ENCODE data around the gene COL26A1. TPM values are rescaled to one million over a fixed set of nuclear protein-coding genes. Genes with fewer than 3 reads are reported as not detected.

The COL26A1 gene
- total RNA-seq, 1 experiment from 2014 or later, result 42.6 TPM

- Histone ChIP-seq H2BK12ac (ENCODE audit: insufficient read length, low read depth, low read length) (no peak overlapping the region), H2BK15ac (ENCODE audit: low read depth, low read length) (no peak overlapping the region), H3K79me1 (ENCODE audit: insufficient read depth, low read depth, low read length, poor library complexity, severe bottlenecking) (no peaks in the 10 kb centered on the region), H2AK5ac (ENCODE audit: insufficient read length, low read length) (no peak overlapping the region), H3K9me3 (ENCODE audit: control insufficient read depth, low read depth, low read length) (peaks cover 8% of the 10 kb centered on the region), H3K18ac (ENCODE audit: insufficient read length, low read depth, low read length) (no peak overlapping the region), H2BK120ac (ENCODE audit: low read depth, low read length, poor library complexity, severe bottlenecking) (no peak overlapping the region), H3K56ac (ENCODE audit: insufficient read length, low read depth, low read length) (no peak overlapping the region), H2AFZ (ENCODE audit: low read length) (no peak overlapping the region), H4K20me1 (ENCODE audit: control insufficient read depth, insufficient read depth, insufficient read length) (no peaks in the 10 kb centered on the region), H3K4me2 (ENCODE audit: insufficient read depth, insufficient read length, low read length) (no peak overlapping the region), H2BK5ac (ENCODE audit: insufficient read length, low read length) (no peak overlapping the region), H3K4me1 (ENCODE audit: insufficient read depth, low read length) (0 out of 2 replicates have a peak, but pooled peaks cover 3% of the 10 kb centered on the region), H3K14ac (ENCODE audit: insufficient read depth, low read length) (no peak overlapping the region), H3K9ac (ENCODE audit: extremely low read depth, insufficient read length, low read length) (no peak overlapping the region), H2BK20ac (ENCODE audit: low read depth, low read length, poor library complexity, severe bottlenecking) (no peak overlapping the region), H3K4ac (ENCODE audit: low read depth, low read length) (no peak overlapping the region), H3K27me3 (ENCODE audit: insufficient read depth, low read length) (no peaks in the 10 kb centered on the region), H4K8ac (replicated peaks; ENCODE audit: insufficient read length, low read depth, low read length) (no peak overlapping the region), H3K23ac (ENCODE audit: insufficient read length, low read depth, low read length) (no peak overlapping the region), H4K91ac (ENCODE audit: insufficient read length, low read depth, low read length) (no peak overlapping the region), H3K23me2 (ENCODE audit: insufficient read length, low read depth, low read length, poor library complexity, severe bottlenecking) (no peaks in the 10 kb centered on the region), H3K27ac (ENCODE audit: insufficient read length, low read depth, low read length) (no peak overlapping the region), H3K79me2 (ENCODE audit: insufficient read depth, low read length) (no peaks in the 10 kb centered on the region), H4K5ac (ENCODE audit: insufficient read length, low read depth, low read length) (no peak overlapping the region), H3T11ph (ENCODE audit: low read length) (no peak overlapping the region)
- Mint-ChIP-seq H3K4me1 (peaks cover 14 to 15% of the 10 kb centered on the region in 2 experiments), H3K4me3 (no peak overlapping the region), H3K27ac (peak overlapping the region; percentile 86 to 97 (median 93); a peak in 6 of 7 replicates), H3K9me3 (peaks cover 11 to 14% of the 10 kb centered on the region in 2 experiments), H3K36me3 (ENCODE audit: insufficient read depth in 1 of 3, low read depth in 3 of 3) (peaks cover 31 to 60% (median 53%) of the 10 kb centered on the region in 3 experiments), H3K27me3 (ENCODE audit: low read depth) (no peaks in the 10 kb centered on the region)
- DNase-seq, result no peak
- TF ChIP-seq, protein P1, sequence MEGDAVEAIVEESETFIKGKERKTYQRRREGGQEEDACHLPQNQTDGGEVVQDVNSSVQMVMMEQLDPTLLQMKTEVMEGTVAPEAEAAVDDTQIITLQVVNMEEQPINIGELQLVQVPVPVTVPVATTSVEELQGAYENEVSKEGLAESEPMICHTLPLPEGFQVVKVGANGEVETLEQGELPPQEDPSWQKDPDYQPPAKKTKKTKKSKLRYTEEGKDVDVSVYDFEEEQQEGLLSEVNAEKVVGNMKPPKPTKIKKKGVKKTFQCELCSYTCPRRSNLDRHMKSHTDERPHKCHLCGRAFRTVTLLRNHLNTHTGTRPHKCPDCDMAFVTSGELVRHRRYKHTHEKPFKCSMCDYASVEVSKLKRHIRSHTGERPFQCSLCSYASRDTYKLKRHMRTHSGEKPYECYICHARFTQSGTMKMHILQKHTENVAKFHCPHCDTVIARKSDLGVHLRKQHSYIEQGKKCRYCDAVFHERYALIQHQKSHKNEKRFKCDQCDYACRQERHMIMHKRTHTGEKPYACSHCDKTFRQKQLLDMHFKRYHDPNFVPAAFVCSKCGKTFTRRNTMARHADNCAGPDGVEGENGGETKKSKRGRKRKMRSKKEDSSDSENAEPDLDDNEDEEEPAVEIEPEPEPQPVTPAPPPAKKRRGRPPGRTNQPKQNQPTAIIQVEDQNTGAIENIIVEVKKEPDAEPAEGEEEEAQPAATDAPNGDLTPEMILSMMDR (conservative IDR thresholded peaks at IDR 0.05), result no peak
- no CpG with 5 or more reads among the region's 4 CpGs for WGBS (ENCODE audit: extremely low coverage, insufficient read length, low lambda C conversion rate)
Measured at GRCh38 chr7:101379302-101379701, 16.6 kb downstream of the COL26A1 start.
